HepG2 (cell line): Measurements from ENCODE around the gene NXT1. TPM values are rescaled to one million over a fixed set of nuclear protein-coding genes. Genes with fewer than 3 reads are reported as not detected.

ENCODE experiments used
- AGO2 ChIP-seq: fragments of 200-400 bp; formaldehyde crosslinking; optimal IDR thresholded peaks from 2 replicates; pipeline ENCODE3; 2017; ENCODE audit warnings: mild to moderate bottlenecking, low read depth, low read length, moderate library complexity
- ATF7 ChIP-seq, 2 experiments: fragments of 450-650 bp in 1 of 2; sonication (generic) in 1 of 2; formaldehyde crosslinking in 1 of 2; IDR thresholded peaks; 2 replicates each; pipeline versions ENCODE4 v1.4.0 to v1.6.1; 2016 to 2020; ENCODE audit warnings: antibody characterized with exemption in 1 of 2, mild to moderate bottlenecking in 1 of 2, missing genetic modification reagents in 1 of 2
- ELF4 ChIP-seq: sonication (generic); formaldehyde crosslinking; IDR thresholded peaks from 2 replicates; pipeline ENCODE4 v1.5.0; 2020; ENCODE audit warnings: missing genetic modification reagents, mild to moderate bottlenecking, moderate library complexity, borderline replicate concordance
- GFI1 ChIP-seq: sonication (generic); formaldehyde crosslinking; IDR thresholded peaks from 2 replicates; pipeline ENCODE4 v1.5.0; 2020; ENCODE audit warnings: missing genetic modification reagents, mild to moderate bottlenecking, borderline replicate concordance
- GPN1 ChIP-seq: sonication (generic); formaldehyde crosslinking; IDR thresholded peaks from 2 replicates; pipeline ENCODE4 v1.5.1; 2020; ENCODE audit warnings: missing genetic modification reagents, borderline replicate concordance
- HCFC1 ChIP-seq: fragments of 150-350 bp; IDR thresholded peaks from 2 replicates; pipeline ENCODE4 v1.6.1; 2014; ENCODE audit warnings: low read depth, low read length
- HNRNPLL ChIP-seq: fragments of 200-400 bp; formaldehyde crosslinking; IDR thresholded peaks from 2 replicates; pipeline ENCODE4 v1.6.1; 2017; ENCODE audit warnings: mild to moderate bottlenecking, low read depth, low read length; ENCODE audit not compliant: poor library complexity, severe bottlenecking
- KLF12 ChIP-seq: sonication (generic); formaldehyde crosslinking; IDR thresholded peaks from 2 replicates; pipeline ENCODE4 v1.4.0; 2020; ENCODE audit warnings: missing genetic modification reagents, borderline replicate concordance
- MED13 ChIP-seq: sonication (generic); formaldehyde crosslinking; IDR thresholded peaks from 2 replicates; pipeline ENCODE4 v1.5.0; 2020; ENCODE audit warnings: missing genetic modification reagents
- PHF21A ChIP-seq: sonication (generic); formaldehyde crosslinking; IDR thresholded peaks from 2 replicates; pipeline ENCODE4 v1.5.0; 2020; ENCODE audit warnings: mild to moderate bottlenecking, missing genetic modification reagents
- SKI ChIP-seq: fragments of 450-650 bp; IDR thresholded peaks from one replicate; pipeline ENCODE4 v1.6.1; 2018; ENCODE audit warnings: mild to moderate bottlenecking; ENCODE audit not compliant: partially characterized antibody
- YY1 ChIP-seq: IDR thresholded peaks from 2 replicates; pipeline ENCODE4 v1.6.1; 2011; ENCODE audit warnings: low read length, low read depth, moderate library complexity, mild to moderate bottlenecking; ENCODE audit not compliant: insufficient read depth, insufficient replicate concordance
- ZC3H4 ChIP-seq: sonication (generic); formaldehyde crosslinking; IDR thresholded peaks from 2 replicates; pipeline ENCODE4 v1.4.0; 2020; ENCODE audit warnings: missing genetic modification reagents, borderline replicate concordance
- ZFP90 ChIP-seq: sonication (generic); formaldehyde crosslinking; IDR thresholded peaks from 2 replicates; pipeline ENCODE4 v1.8.0; 2022; ENCODE audit warnings: missing genetic modification reagents, mild to moderate bottlenecking, inconsistent platforms, borderline replicate concordance
- ZNF710 ChIP-seq: sonication (generic); formaldehyde crosslinking; IDR thresholded peaks from 2 replicates; pipeline ENCODE4 v1.5.0; 2020; ENCODE audit warnings: mild to moderate bottlenecking, missing genetic modification reagents, borderline replicate concordance
- ZNF780A ChIP-seq: sonication (generic); formaldehyde crosslinking; IDR thresholded peaks from 2 replicates; pipeline ENCODE4 v1.8.0; 2022; ENCODE audit warnings: mild to moderate bottlenecking, missing genetic modification reagents, moderate library complexity
- ZXDC ChIP-seq: sonication (generic); formaldehyde crosslinking; IDR thresholded peaks from 2 replicates; pipeline ENCODE4 v1.5.0; 2020; ENCODE audit warnings: mild to moderate bottlenecking, missing genetic modification reagents
- polyA plus RNA-seq, 8 experiments: library from polyadenylated mRNA; depleted of rRNA in 3 of 8; stranded (reverse) in 7 of 8; unstranded in 1 of 8; fragments of >200 nt; fragmentation: Illumina TruSeq in 4 of 8; extraction: Trizol in 4 of 8; gene quantifications; 2 replicates each; pipeline versions ENCODE4 v1.2.1 to v1.2.3, GENCODE V29; 2011 to 2016; ENCODE audit warnings: low read depth in 4 of 8, missing spikeins in 1 of 8, mixed read lengths in 1 of 8; ENCODE audit not compliant: insufficient read depth in 1 of 8
- total RNA-seq, 5 experiments: library from RNA; depleted of rRNA; stranded (reverse); fragments of >200 nt; fragmentation: Illumina TruSeq; extraction: Trizol; gene quantifications; 2 replicates each; pipeline ENCODE4 v1.2.3, GENCODE V29; 2016; ENCODE audit warnings: low read depth in 1 of 5

Gene NXT1
- total and polyA plus RNA-seq, 2 of the 13 experiments (the other 11 are each of a cell fraction or from before 2014, with no cell fraction given): 35.6 to 65.9 TPM

GRCh38 chr20:23357767-23358562 is 7.4 kb downstream of the NXT1 start (continued):
- no peak for TF ChIP-seq ELF4
- TF ChIP-seq ZC3H4 (CRISPR knock-in tag): no peak; the same call in 1 of the 2 replicates
- 0 out of 2 replicates have a peak, but pooled peaks have one; percentile 66 for TF ChIP-seq ZXDC (CRISPR knock-in tag)
- TF ChIP-seq PHF21A (CRISPR knock-in tag): peak; percentile 79
- TF ChIP-seq AGO2: peak; percentile 91
- TF ChIP-seq HCFC1: peak; percentile 72
- peak; percentile 89 for TF ChIP-seq HNRNPLL
- peak; percentile 77 for TF ChIP-seq SKI
- peak; percentile 97 for TF ChIP-seq KLF12 (CRISPR knock-in tag)
- TF ChIP-seq YY1: no peak
- no peak for TF ChIP-seq ATF7 (IDR thresholded peaks at IDR 0.05)
- peak; percentile 69; the same call in 1 of the 2 replicates for TF ChIP-seq ATF7 (CRISPR knock-in tag; IDR thresholded peaks at IDR 0.05)
- no peak for TF ChIP-seq GPN1 (CRISPR knock-in tag)
- TF ChIP-seq ZNF710: peak; percentile 61; the same call in 1 of the 2 replicates
- TF ChIP-seq ZNF780A (CRISPR knock-in tag): no peak
- TF ChIP-seq ZFP90: peak; percentile 59
- TF ChIP-seq GFI1: peak; percentile 61
- TF ChIP-seq MED13 (CRISPR knock-in tag): 0 out of 2 replicates have a peak, but pooled peaks have one; percentile 19
